ENCODE results near the gene SLC5A1. TPM values are rescaled to one million over a fixed set of nuclear protein-coding genes. Genes with fewer than 3 reads are reported as not detected.

Gene SLC5A1
- total RNA-seq, 3 donors from 2014 or later = 25.8 to 105 (median 27.9) TPM

DNA sequence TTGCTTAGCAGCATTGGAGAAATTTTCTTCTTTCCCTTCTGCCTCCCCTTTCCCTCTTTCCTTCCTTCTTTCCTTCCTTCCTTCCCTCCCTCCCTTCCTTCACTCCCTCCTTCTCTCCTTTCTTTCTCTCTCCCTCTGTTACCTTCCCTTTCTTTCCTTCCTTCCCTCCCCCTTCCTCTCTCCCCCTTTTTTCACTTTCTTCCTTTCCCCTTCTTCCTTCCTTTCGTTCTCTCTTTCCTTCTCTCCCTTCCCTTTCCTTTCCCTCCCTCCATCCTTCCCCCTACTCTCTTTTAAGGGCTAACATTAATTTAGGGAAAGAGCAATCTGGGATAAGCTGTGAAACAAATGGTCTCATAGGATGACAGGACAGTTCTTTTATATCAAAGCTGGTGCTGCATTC is 34.1 kb downstream of the SLC5A1 start:
- H3K9me3 ChIP-seq = no peaks in the 10 kb centered on the region
- TF ChIP-seq, protein P1, sequence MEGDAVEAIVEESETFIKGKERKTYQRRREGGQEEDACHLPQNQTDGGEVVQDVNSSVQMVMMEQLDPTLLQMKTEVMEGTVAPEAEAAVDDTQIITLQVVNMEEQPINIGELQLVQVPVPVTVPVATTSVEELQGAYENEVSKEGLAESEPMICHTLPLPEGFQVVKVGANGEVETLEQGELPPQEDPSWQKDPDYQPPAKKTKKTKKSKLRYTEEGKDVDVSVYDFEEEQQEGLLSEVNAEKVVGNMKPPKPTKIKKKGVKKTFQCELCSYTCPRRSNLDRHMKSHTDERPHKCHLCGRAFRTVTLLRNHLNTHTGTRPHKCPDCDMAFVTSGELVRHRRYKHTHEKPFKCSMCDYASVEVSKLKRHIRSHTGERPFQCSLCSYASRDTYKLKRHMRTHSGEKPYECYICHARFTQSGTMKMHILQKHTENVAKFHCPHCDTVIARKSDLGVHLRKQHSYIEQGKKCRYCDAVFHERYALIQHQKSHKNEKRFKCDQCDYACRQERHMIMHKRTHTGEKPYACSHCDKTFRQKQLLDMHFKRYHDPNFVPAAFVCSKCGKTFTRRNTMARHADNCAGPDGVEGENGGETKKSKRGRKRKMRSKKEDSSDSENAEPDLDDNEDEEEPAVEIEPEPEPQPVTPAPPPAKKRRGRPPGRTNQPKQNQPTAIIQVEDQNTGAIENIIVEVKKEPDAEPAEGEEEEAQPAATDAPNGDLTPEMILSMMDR (IDR thresholded peaks at IDR 0.05) = no peak
- peaks cover 7% of the 10 kb centered on the region for H3K4me1 ChIP-seq (ENCODE audit: low read depth)
- ATAC-seq (no peak), DNase-seq (no peak)
- no peaks in the 10 kb centered on the region for H3K36me3 ChIP-seq (ENCODE audit: low read depth)
- intact Hi-C loops (cut with DNase I, micrococcal nuclease) = no loop called here
- no peak overlapping the region for H3K4me3 ChIP-seq

DNA sequence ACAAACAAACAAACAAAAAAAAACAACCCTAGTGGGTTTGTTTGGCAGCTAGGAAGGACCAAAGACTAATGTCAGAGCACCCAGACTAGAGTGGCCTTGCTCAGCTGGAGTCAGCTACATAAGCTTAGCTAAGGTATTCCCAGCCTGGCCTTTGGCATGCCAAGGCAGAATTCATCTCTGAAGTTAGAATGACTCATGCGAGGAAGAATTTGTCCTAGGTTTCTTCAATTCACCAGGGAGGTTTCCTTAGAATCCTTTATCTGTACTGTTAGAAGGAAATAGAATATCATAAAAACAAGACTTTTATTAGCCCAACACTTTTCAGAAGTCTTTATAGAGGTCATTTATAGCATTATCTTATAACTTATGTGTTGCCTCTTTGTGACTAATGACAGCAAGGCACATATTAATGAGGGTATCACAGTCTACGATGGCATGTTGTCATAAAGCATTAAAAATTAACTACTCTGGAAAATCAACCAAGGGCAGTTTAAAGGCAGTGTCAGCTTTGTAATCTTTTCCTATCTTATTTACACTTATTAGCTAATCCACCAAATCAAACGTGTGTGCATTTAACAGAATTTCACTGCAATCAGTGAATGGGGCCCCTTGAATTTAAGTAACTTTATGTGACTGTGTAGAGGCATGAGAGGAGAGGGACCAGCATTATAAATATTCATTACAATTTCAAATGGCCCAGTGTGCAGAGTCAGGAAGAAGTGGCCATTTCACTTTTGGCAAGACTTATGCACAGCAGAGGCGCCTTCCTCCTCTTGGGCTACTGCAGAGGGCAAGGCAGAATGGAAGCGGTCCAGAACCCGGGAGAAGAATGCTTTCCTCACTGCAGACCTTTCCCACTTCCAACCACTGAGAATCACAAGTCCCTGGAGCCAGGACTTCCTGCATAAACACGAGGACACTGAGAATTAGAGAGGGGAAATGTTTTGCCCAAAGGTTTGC is 36.3 kb downstream of the SLC5A1 start:
- TF ChIP-seq, protein P1 (IDR thresholded peaks at IDR 0.05) = no peak
- H3K4me3 ChIP-seq = no peak overlapping the region
- H3K4me1 ChIP-seq (ENCODE audit: low read depth) = peaks cover 4% of the 10 kb centered on the region
- no peaks in the 10 kb centered on the region for H3K36me3 ChIP-seq (ENCODE audit: low read depth)
- DNase-seq (no peak), ATAC-seq (peak; percentile 74)
- no peaks in the 10 kb centered on the region for H3K9me3 ChIP-seq
- intact Hi-C loops (cut with DNase I, micrococcal nuclease) = loop anchor here in 1 of 2 donors (5.0 kb wide), 1 partner anchor 102 kb away; no protein-coding TSS in a partner anchor

DNA sequence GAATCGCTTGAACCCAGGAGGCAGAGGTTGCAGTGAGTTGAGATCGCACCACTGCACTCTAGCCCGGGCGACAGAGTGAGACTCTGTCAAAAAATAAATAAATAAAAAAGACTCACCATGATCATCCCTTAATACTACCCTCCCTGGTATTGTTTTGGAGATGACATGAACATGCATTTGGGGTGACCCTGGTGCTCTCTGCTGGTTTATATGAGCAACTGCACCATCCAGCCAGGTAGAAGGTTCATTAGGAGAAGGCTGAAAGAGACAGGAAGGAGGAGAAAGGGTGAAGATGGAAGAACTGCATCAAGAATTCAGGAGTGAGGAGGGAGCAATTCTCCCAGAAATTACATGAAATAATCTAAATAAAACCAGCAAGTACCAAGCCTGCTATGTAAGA is 37.8 kb downstream of the SLC5A1 start:
- peak in 1 of 3 donors; percentile 65 for DNase-seq
- Histone ChIP-seq H3K36me3 (ENCODE audit: low read depth) (no peaks in the 10 kb centered on the region), H3K9me3 (no peaks in the 10 kb centered on the region), H3K4me3 (no peak overlapping the region), H3K4me1 (ENCODE audit: low read depth) (peaks cover 4% of the 10 kb centered on the region)
- peak; percentile 67 for ATAC-seq
- intact Hi-C loops (cut with DNase I, micrococcal nuclease) = loop anchor here in 1 of 2 donors (5.0 kb wide), 1 partner anchor 104 kb away; no protein-coding TSS in a partner anchor
- TF ChIP-seq, protein P1 (IDR thresholded peaks at IDR 0.05) = peak; percentile 53

DNA sequence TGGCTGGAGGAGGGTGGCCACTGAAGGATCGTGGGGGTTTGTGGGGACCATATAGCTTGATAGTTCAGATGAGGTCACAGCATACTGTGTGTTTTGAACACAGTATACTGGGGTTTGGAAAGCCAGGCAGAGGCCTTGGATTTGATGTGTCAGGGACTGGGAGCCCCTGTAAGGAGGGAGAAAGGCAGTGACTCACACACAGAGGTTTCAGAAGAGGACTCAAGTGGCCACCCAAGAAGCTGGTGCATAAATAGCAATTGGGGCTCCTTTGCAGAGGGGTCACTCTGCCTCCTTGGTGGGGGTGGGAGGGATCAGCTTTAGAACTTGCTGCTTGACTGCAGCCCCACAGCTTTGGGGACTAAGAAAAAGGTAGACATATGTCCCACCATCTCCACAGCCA is 39.3 kb downstream of the SLC5A1 start:
- ATAC-seq (no peak), DNase-seq (no peak)
- intact Hi-C loops (cut with DNase I, micrococcal nuclease) = loop anchor here in 1 of 2 donors (5.0 kb wide), 1 partner anchor 105 kb away; no protein-coding TSS in a partner anchor
- H3K4me1 ChIP-seq (ENCODE audit: low read depth) = no peaks in the 10 kb centered on the region
- H3K9me3 ChIP-seq = no peaks in the 10 kb centered on the region
- no peak overlapping the region for H3K4me3 ChIP-seq
- TF ChIP-seq, protein P1 (IDR thresholded peaks at IDR 0.05) = no peak
- H3K36me3 ChIP-seq (ENCODE audit: low read depth) = no peaks in the 10 kb centered on the region

DNA sequence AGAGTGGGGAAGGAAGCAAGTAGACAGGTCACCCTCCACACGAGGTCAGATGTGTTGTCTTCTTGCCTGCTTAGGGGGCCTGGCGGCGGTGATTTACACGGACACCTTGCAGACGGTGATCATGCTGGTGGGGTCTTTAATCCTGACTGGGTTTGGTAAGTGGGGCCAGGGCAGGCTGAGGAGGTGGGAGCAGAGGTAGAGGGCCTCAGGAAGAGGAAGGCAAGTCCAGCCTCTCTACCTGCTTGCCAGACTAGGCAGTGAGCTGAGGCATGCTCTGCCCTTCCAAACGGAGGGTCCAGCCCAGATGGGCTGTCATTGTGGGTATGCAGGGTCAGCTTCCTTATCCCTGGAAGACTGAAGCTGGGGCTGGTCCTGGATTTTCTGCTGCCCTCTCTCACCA is 39.9 kb downstream of the SLC5A1 start:
- no peaks in the 10 kb centered on the region for H3K9me3 ChIP-seq
- intact Hi-C loops (cut with DNase I, micrococcal nuclease) = loop anchor here in 1 of 2 donors (5.0 kb wide), 1 partner anchor 106 kb away; no protein-coding TSS in a partner anchor
- H3K36me3 ChIP-seq (ENCODE audit: low read depth) = no peaks in the 10 kb centered on the region
- H3K4me3 ChIP-seq = no peak overlapping the region
- no peaks in the 10 kb centered on the region for H3K4me1 ChIP-seq (ENCODE audit: low read depth)
- no peak for DNase-seq
- TF ChIP-seq, protein P1 (IDR thresholded peaks at IDR 0.05) = no peak
- ATAC-seq = no peak
